NCI-H2196 treated with DMSO at 0.1 percent for 48 hours (cell line): ENCODE results near the gene DPY19L2.
A peak's percentile ranks its signal among the peaks of the same experiment; 100 is the strongest.
"Not testable (repeated sequence)": the region's sequence is repeated elsewhere in the genome, so short reads cannot be mapped to it uniquely, and the experiment has no call there.

Experiments
- DNase-seq: peaks from one replicate; lab custom pipeline; 2025; ENCODE audit not compliant: unreplicated experiment; lab: John Stamatoyannopoulos, UW

DPY19L2 gene

DNA sequence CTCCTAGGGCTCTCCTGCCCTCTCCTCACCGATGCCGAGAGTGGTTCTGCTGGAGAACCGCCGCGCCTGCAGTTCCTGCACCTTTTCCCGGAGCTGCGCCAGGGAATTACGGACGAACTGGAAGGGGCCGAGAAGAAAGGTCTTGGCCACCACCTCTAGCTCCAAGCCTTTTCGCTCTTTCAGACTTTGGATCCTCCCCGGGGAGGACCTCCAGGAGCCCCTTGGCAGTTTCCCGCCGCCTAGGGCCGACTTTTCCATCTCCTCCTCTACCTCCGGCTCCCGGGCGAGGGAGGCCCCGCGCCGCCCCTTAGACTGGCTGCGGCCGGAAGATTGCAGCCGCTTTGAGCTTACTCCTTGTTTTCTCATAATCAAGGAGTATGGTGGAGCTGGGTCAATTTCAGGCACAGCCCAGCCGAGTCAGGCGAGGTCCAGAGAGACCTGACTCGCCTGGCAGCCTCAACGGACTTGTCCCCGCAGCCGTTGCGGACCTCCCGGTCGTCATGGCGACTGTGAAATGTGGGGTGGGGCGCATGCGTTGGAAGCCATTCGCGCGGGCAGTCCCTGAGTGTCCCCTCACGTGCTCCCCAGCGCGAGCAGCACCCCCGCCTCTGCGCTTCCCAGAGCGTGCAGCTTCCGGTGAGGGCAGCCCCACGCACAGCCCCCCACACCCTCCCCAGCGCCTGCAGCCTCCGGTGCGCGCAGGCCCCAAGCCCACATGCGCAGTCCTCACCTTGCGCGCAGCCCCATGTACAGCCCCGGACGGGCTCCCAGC is at the start of gene DPY19L2:
Gene DPY19L2 (minus strand): TSS at position 466 of the 772 bp plus-strand sequence. CDS start 100 bp downstream, at position 366.
- DNase-seq, result peak; percentile 74

DNA sequence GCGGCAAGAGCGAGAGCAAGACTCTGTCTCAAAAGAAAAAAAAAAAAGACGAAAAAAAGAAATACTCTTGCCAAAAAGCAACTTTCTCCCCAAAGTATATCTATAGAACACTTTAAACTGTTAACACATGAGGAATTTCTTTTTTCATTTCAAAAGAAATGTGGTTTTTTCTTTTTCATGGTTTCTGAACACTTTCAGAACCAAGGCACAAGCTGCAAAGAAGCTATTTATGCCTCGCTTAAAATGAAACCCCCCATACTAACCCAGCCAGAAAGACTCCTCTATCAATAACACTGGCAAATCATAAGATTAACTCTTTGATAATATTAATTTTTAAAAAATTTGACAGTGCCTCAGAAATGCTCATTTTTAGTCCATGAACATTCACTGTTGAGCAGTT is 48.6 kb upstream of the DPY19L2 start:
- DNase-seq, result not testable (repeated sequence)

DNA sequence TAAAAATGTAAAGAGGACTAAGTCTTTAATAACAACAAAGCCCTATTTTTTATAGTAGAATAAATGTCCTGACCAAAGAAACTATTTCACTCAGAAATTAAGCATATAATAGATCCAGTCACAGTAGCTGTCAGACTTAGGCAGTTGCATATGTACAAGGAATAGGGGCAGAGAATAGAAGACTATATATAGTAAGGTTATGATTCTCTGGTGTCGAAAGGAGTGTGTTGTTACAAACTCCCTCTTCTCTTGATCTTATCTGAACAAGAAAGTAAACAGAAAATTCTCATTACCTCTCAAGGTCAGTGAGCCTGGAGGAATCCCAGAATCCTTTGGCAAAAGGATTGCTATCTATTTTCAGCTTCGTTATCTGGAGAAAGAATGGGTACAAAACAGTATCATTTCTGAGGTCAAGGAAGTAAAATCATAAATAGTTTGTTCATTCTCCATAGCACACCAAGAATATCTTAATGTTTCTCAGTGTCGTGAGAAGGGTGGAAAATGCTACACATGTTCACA is 46.9 kb upstream of the DPY19L2 start:
- not testable (repeated sequence) for DNase-seq

DNA sequence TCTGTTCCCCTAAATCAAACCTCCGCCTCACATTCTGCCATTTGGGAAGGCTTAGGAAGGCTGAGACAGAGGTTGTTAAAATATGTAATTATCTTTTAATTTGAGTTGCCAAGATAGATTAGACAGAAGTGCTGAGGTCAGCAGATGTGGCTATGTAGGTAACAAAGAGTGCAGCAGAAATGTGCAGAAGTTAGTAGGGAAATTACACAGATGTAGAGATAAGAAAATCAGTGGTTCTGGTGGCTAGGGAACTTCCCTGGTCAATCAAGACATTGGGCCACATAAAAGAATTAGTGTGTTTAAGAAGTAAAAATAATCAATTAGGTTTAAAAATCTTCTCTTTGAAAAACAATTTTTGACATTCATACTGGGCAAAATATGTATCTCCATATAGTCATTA is 46.1 kb upstream of the DPY19L2 start:
- DNase-seq, result not testable (repeated sequence)

DNA sequence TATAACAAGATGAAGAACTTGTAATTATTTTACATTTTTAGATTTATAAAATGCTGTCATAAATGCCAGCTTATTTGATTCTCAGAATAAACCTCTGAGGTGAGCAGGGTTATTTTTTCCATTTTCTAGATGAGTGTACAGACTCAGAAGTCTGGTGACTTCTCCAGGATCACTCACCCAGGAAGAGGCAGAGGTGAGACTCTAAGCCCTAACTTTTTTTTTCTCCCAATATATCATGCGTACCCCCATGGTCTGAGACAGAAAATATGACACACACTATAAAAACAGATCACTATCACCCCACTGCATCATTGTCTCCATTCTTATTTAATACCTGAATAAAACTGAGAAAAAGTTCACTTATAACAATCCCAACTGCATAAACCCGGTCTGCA is 45.4 kb upstream of the DPY19L2 start:
- DNase-seq, result not testable (repeated sequence)

DNA sequence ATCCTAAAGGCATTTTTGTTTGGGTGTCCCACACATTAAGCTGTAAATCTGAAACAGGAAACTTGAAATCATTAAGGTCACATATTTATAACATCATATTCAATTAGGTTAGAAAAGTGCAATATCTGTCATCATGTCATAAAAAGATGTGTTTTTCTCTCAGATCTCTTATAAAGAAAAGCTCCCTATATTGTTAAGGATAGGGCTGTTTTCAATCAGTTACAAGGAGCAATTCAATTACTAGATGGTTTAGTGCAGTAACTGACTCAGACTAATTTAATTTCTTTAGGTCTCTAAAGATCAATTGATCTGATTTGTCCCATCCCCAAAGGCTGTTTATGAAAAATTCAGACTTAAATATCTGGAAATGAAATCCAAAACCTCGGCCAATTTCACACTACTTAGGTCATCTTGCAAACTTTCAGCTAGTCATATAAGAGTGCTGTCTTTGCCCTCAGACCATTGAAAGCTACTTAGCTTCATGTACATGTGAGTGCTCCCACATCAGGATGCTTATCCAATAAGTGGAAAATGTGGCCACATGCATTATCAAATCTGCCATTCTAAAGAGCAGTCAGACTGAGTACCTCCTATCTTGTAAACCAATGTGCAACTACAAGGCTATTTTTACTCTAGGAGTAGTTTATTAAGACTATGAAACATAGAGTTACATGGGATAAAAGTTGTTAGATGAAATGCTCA is 44.8 kb upstream of the DPY19L2 start:
- not testable (repeated sequence) for DNase-seq

DNA sequence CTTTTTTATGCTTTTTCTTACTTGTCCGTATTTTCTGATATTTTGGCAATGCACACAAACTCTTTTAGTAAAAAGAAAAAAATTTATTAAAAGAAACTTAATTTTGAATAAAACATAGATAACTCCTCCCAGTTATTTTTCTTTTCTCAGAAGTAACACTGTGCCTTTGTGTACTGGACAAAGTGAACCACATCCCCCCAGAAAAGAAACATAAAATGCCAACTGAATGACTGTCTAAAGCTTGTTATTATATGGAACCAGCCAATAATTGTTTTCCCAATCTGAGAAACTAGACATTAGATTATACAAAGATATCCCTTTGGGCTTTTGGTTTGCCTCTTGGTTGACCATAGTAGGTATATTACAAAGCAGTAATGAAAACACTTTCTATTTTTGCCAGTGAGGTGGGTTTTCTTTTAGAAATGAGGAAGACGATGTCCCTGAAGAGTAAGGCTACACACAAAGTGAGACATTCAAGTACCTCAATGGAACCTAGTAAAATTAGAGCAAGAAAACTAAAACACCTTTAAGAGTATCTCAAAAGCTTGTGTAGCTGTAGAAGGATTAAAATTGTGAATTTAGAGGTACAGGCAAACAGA is 44.2 kb upstream of the DPY19L2 start:
- not testable (repeated sequence) for DNase-seq

DNA sequence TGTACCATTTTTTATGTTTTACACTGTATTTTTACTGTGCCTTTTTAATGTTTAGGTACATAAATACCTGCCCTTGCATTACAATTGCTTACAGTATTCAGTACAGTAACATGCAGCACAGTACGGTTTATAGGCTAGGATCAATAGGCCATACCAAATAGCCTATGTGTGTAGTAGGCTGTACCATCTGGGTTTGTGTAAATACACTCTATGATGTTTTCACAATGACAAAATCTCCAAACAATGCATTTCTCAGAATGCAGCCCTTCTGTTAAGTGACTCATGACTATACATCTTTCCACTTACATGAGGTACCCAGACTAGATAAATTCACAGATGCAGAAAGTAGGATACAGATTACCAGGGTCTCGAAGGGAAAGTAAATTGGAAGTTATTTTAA is 43.0 kb upstream of the DPY19L2 start:
- not testable (repeated sequence) for DNase-seq

DNA sequence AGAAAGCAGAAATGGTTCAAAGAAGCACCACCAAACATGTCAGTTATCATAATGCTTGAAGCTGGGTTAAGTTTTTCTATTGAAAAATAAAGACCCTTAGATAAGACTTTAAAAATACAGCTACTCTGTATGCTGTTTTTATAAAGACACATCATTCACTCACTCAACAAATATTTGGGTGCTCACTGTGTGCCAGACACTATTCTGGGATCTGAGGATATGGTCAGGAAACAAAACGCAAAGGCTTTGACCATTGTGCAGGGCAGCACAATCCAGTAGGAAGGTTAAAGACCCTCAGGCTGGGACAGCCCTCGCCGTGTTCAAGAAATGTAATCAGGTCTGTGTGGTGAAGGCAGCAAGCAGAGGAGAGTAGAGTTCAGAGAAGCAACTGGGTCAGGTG is 38.0 kb upstream of the DPY19L2 start:
- no peak for DNase-seq

DNA sequence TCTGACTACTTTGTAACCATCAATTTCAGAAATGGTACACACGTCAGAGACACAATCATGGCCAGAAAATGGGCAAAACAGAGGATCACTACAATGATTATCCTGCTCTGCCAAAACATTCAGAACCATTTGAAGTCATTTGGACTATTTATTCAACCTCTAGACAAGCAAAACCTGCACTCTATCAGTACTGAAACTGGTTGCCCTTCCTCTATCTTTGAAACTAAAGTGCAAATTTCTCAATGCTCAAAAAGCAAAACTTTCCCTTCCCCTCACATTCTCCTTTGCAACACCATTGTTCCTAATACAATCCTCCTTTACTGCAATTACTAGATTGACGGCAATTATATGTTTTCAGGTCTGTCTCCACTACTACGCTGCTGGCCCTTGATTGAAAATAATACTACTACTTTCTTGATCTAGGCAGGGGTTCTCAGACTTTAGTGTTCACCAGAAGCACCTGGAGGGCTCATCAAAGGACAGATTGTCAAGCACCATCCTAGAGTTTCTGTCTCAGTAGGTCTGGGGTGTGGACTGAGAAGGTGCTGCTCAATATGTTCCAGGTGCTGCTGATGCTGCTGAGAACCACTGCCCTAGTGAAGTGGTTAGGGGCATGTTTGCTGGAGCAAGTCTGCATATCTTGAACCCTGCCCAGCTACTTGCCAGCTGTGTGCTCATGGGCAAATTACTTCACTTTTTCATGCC is 31.5 kb upstream of the DPY19L2 start:
- not testable (repeated sequence) for DNase-seq

DNA sequence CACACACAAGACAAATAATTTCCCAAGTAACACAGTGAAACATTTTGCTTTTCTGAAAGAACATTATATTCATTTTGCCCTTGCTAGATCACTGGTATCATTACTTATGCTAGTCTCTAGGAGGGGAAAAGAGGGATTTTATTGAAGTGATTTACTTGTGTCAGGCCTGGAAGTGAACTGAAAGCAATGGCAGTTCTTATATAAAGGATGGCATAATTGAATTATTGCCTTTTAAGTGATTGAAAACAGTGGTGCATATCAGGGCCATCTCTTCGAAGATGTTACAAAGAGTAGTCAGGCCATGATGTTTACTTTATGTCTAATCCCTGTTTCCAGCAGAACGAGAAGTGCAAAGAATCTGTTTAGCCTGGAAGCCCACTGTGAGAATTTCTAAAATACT is 30.7 kb upstream of the DPY19L2 start:
- DNase-seq, result not testable (repeated sequence)

DNA sequence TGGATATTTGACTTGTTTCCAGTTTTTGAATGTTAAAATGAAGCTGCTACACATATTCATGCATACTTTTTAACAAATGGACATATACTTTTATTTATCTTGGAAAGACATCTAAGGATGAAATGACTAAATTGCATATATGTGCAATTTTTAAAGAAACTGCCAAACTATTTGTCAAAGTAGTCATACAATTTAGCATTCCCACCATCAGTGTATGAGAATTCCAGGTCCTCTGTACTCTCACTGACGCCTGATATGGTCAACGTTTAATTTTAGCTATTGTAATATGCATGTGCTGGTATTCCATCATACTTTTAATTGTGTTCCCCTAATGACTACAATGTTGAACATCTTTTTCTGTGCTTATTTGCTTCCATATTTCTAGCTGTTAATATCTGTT is 22.5 kb upstream of the DPY19L2 start:
- DNase-seq, result not testable (repeated sequence)

DNA sequence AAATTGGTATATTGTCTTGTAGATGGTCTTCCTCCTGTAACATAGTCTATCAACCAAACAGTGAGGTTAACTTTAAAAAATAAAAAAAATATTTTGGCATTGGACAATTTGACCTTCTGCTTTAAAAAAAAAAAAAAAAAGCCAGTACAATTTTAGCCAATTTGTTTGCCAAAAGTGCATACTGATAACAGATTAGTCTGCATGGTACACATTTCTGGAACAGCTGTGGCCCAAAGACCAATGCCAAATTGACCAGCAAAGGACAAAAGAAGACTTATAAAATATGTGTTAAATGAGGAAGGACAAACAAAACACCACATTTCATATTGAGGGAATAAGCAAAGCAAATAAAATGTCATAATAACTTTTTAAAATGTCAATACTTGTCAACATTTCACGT is 20.8 kb upstream of the DPY19L2 start:
- not testable (repeated sequence) for DNase-seq

DNA sequence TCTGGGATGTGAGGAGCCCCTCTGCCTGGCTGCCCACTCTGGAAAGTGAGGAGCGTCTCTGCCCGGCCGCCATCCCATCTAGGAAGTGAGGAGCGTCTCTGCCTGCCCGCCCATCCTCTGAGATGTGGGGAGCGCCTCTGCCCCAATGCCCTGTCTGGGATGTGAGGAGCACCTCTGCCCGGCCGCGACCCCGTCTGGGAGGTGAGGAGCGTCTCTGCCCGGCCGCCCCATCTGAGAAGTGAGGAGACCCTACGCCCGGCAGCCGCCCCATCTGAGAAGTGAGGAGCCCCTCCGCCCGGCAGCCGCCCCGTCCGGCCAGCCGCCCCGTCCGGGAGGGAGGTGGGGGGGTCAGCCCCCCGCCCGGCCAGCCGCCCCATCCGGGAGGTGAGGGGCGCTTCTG is 18.3 kb upstream of the DPY19L2 start:
- not testable (repeated sequence) for DNase-seq

DNA sequence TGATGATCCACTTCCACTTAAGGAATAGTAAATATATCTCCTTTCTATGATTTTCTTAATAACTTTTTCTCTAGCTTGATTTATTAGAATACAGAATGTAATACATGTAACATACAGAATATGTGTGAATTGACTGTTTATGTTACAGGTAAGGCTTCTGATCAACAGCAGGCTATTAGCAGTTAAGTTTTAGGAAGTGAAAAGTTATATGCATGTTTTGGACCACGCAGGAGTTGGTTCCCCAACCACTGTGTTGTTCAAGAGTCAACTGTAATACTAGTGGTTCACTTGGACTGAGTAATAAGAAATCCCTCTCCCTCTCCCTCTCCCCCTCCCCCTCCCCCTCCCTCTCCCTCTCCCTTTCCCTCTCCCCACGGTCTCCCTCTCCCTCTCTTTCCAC is 17.5 kb upstream of the DPY19L2 start:
- DNase-seq, result not testable (repeated sequence)

DNA sequence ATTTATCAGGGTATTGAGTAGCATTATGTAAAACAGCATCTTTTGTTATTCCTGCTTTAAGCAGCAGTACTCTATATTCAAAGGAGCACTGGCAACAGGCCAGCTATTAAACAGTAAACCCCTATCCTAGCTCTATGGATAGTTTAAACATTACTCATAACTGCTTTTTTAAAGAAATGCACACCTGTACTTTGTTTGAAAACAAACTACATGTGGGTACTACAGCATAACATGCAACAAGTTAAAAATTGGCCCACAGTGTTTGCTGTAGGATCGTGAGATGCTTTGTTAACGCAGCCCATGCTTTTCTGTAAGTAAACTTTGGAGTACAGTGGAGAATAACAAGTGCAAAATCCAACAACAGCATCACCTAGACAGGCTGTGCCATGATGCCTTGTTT is 14.3 kb upstream of the DPY19L2 start:
- not testable (repeated sequence) for DNase-seq

DNA sequence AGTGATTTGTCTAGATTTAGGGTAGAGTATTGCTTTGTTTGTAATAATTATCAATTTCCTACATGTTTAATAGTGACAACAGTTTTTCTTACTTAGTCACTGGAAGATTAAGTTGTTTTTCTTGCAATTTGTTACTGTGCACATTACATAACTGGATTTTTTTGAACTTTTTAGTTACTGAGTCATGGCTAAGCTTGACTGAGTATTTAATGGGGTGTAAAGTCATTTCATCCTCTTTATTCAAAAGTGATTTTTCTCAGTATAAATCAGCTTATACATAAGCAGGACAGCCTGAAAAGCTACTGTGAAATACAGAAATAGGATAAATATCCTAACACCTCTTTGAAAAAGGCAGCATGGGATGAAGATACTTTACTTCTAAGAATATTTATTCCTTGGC is 12.5 kb upstream of the DPY19L2 start:
- DNase-seq, result not testable (repeated sequence)

DNA sequence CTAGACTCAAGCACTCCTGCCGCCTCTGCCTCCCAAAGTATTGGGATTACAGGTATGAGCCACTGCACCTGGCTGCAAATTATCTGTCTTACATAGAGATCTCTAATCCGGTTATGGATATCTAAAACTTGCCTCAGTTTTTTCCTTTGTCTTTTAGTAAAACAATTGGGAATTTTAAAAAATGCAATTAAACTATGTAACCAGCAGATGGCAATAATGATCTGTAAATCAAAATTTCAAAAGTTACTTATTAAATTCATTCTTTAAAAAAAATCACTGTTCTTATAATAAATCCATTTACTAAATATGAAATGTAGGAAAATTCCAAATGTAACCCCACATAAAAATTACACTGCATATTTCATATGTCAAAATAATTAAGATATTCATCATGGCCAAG is 4.3 kb upstream of the DPY19L2 start:
- not testable (repeated sequence) for DNase-seq

DNA sequence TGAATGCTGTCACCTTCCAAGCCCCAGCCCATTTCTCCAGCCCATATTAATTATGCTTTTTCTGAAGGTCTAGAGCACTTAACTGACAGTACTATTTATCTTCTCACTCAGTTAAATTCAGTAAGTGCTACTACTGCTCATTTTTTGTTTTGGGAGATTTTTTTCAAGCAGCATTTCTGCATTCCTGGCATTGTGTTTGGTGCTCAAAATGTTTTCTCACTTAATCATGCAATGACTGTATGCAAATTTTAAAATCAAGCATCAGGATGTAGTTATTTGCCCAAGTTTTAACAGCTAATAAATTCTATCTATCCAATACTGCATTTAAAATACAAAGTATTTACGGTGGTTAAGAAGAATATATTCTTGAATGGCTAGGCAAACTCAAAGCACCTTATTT is 1.6 kb upstream of the DPY19L2 start:
- DNase-seq, result not testable (repeated sequence)

DNA sequence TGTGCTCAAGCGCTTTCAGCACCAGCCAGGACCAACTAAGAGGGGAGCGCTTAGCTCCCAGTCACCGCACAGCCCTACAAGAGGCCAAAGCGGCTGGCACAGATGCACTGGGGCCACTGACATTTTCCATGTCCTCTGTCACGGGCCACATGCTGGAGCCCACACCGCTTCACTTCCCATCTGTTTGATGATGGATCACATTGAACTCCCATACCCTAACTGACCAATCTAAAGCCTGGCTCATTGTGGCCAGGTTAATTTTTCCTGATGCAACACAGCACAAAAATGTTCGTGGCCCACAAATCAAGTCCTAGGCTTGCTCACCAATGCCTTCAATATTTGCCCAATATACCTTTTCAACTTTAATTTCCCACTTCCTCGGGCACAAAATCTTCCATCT is 1.1 kb upstream of the DPY19L2 start:
- not testable (repeated sequence) for DNase-seq

DNA sequence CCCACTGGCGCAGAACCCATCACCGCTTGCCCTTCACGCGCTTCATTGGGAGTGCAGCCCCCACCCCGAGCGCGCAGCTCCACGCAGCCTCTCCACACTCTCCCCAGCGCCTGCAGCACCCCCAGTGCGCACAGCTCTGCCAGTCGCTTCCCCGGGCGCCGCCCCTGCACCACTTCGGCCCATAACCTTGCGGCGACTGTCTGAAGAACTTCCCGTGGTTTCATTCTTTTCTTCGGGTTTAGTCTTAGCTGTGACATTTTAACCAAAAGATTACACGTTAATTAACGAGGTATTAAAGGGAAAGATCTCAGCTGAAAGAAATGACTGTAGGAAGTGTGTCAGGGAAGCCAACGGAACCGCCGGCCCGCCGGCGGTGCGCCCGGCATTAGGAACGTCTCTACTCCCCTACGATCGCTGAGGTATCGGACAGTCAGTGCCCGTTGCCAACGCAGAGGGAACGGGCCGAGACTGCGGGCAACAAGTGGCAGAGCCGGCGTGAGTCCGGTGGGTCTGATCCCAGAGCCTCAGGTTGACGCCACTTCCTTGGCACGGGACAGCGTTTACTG is 590 bp upstream of the DPY19L2 start:
- DNase-seq, result not testable (repeated sequence)
